Mesendoderm (in vitro differentiated cells): Measurements from ENCODE around the gene OTUD5.

ENCODE experiments used
- DNase-seq: peaks from one replicate; pipeline ENCODE4 v3.0.0; 2013
- H2AK5ac ChIP-seq: 2 replicates; pipeline ENCODE4 v1.6.1; 2013; ENCODE audit warnings: low read length, inconsistent platforms
- H2BK120ac ChIP-seq: 2 replicates; pipeline ENCODE4 v1.6.1; 2013; ENCODE audit warnings: low read depth, mild to moderate bottlenecking, low read length, moderate library complexity, mixed read lengths
- H2BK15ac ChIP-seq: replicated peaks from 2 replicates; pipeline ENCODE4 v1.6.1; 2013; ENCODE audit warnings: low read depth, mild to moderate bottlenecking, moderate library complexity
- H2BK5ac ChIP-seq: 2 replicates; pipeline ENCODE4 v1.6.1; 2013; ENCODE audit warnings: low read length, inconsistent platforms
- H3K18ac ChIP-seq: 2 replicates; pipeline ENCODE4 v1.6.1; 2013; ENCODE audit warnings: mild to moderate bottlenecking, low read length, mixed read lengths
- H3K23ac ChIP-seq: one replicate; pipeline ENCODE4 v1.6.1; 2013; ENCODE audit warnings: low read length
- H3K27ac ChIP-seq: 2 replicates; pipeline ENCODE4 v1.5.1; 2013; ENCODE audit warnings: low read depth, mild to moderate bottlenecking, inconsistent platforms, low read length, moderate library complexity
- H3K27me3 ChIP-seq: 2 replicates; pipeline ENCODE4 v1.6.1; 2013; ENCODE audit warnings: low read length, control low read depth, mild to moderate bottlenecking, inconsistent platforms; ENCODE audit not compliant: insufficient read depth, poor library complexity
- H3K36me3 ChIP-seq: 2 replicates; pipeline ENCODE4 v1.6.1; 2013; ENCODE audit warnings: low read length, inconsistent platforms; ENCODE audit not compliant: control insufficient read depth, insufficient read depth
- H3K4ac ChIP-seq: one replicate; pipeline ENCODE4 v1.6.1; 2013; ENCODE audit warnings: low read depth, mild to moderate bottlenecking, low read length, moderate library complexity
- H3K4me1 ChIP-seq: 2 replicates; pipeline ENCODE4 v1.6.1; 2013; ENCODE audit warnings: low read depth, low read length, inconsistent platforms; ENCODE audit not compliant: control insufficient read depth
- H3K4me2 ChIP-seq: 2 replicates; pipeline ENCODE4 v1.6.1; 2013; ENCODE audit warnings: low read length
- H3K4me3 ChIP-seq: 2 replicates; pipeline ENCODE4 v1.5.1; 2013; ENCODE audit warnings: mild to moderate bottlenecking, low read length
- H3K56ac ChIP-seq: one replicate; pipeline ENCODE4 v1.6.1; 2013; ENCODE audit warnings: low read length
- H3K79me1 ChIP-seq: 2 replicates; pipeline ENCODE4 v1.6.1; 2013; ENCODE audit warnings: low read length, inconsistent platforms
- H3K79me2 ChIP-seq: 2 replicates; pipeline ENCODE4 v1.6.1; 2013; ENCODE audit warnings: mild to moderate bottlenecking, low read length; ENCODE audit not compliant: control insufficient read depth, insufficient read depth
- H3K9ac ChIP-seq: 2 replicates; pipeline ENCODE4 v1.6.1; 2013; ENCODE audit warnings: low read length, inconsistent platforms
- H4K5ac ChIP-seq: one replicate; pipeline ENCODE4 v1.6.1; 2013; ENCODE audit warnings: low read length
- H4K8ac ChIP-seq: one replicate; pipeline ENCODE4 v1.6.1; 2013; ENCODE audit warnings: low read depth, mild to moderate bottlenecking, control low read depth, low read length, moderate library complexity
- WGBS: extraction: QIAGEN DNeasy Blood & Tissue Kit; methylation state at CpG from one replicate; pipeline ENCODE4 v1.1.7; 2013; ENCODE audit warnings: low lambda C conversion rate, missing lambda C conversion rate; ENCODE audit not compliant: insufficient coverage; ENCODE audit errors: extremely low coverage; 5-methylcytosine and 5-hydroxymethylcytosine counted together

OTUD5 gene

DNA sequence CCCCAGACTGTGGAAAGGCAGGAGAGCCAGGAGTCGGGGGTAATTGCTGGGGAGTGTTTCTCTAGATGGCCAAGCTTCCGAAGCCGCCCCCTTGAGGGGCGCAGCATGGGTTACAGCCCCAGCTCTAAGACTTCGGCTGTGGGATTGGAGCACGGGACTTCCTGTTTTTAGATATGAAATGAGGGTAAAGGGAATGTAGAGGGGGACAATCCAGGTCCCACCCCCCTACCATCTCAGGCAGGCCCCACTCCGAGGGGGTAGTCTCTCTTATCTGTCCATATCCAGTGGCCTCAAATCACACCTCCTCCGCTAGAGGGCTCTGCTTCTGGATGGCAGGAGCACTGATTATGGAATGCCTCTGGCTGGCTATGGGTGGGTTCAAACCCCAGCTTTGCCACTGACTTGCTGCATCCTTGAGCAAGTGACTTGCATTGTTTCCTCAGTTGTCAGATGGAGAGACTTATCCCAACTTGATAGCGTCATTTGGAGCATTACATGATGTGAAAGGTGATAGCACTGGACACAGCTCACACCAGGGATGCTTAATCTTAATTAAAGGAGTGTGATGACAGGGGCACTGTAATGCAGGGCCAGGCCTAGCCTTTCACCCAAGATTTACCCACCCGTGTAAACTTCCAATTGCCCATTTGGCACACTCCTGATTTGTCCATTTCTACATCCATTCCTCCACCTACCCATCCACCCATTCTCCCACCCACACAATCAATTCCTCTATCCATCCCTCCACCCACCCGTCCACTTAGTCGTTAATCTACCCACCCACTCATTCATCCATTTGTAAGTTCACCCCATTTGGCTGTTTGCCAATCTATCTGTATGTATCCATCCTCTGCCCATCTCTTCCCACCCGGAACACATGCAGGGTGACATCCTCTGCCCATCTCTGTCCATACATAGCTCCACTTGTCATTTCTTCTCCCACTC lies 15.1 kb upstream of the OTUD5 start:
- no peaks in the 10 kb centered on the region for H3K79me2 ChIP-seq
- H2BK5ac ChIP-seq: no peak overlapping the region
- H4K5ac ChIP-seq: no peak overlapping the region
- peak overlapping the region; percentile 25 for H3K4me3 ChIP-seq
- no peak overlapping the region for H3K23ac ChIP-seq
- no peaks in the 10 kb centered on the region for H3K4me1 ChIP-seq
- no peak overlapping the region for H3K27ac ChIP-seq
- no peaks in the 10 kb centered on the region for H3K27me3 ChIP-seq
- no peak overlapping the region for H4K8ac ChIP-seq
- H3K79me1 ChIP-seq: no peaks in the 10 kb centered on the region
- H3K4ac ChIP-seq: peak overlapping the region; percentile 48
- H3K36me3 ChIP-seq: no peaks in the 10 kb centered on the region
- H3K4me2 ChIP-seq: peak overlapping the region; percentile 62
- peak overlapping the region; percentile 34 for H3K18ac ChIP-seq
- H3K9ac ChIP-seq: peak overlapping the region; percentile 64
- peak overlapping the region; percentile 70 for H3K56ac ChIP-seq
- H2BK15ac ChIP-seq: no peak overlapping the region
- WGBS: no CpG with 5 or more reads among the region's 13 CpGs
- peak; percentile 74 for DNase-seq
- no peak overlapping the region for H2AK5ac ChIP-seq
- no peak overlapping the region for H2BK120ac ChIP-seq

GRCh38 chrX:48971249-48972219 lies 14.1 kb upstream of the OTUD5 start, which contains the start of gene KCND1:
Gene KCND1, minus strand, starts transcription at chrX:48971844. Its CDS starts 1,573 bp downstream, at chrX:48970271.
- peak within 1 kb of the TSS; percentile 70 for H3K56ac ChIP-seq
- peak within 1 kb of the TSS; percentile 62 for H3K4me2 ChIP-seq
- no CpG with 5 or more reads among the region's 28 CpGs for WGBS
- no peaks in the 10 kb centered on the region for H3K27me3 ChIP-seq
- peak within 1 kb of the TSS; percentile 34 for H3K18ac ChIP-seq
- peak within 1 kb of the TSS; percentile 48 for H3K4ac ChIP-seq
- no peaks in the 10 kb centered on the region for H3K4me1 ChIP-seq
- no peaks in the 10 kb centered on the region for H3K36me3 ChIP-seq
- H4K5ac ChIP-seq: no peak within 1 kb of the TSS
- H2BK15ac ChIP-seq: no peak within 1 kb of the TSS
- no peaks in the 10 kb centered on the region for H3K79me1 ChIP-seq
- H2BK120ac ChIP-seq: no peak within 1 kb of the TSS
- H3K9ac ChIP-seq: peak within 1 kb of the TSS; percentile 64
- DNase-seq: peak; percentile 71
- no peaks in the 10 kb centered on the region for H3K79me2 ChIP-seq
- H2BK5ac ChIP-seq: no peak within 1 kb of the TSS
- no peak within 1 kb of the TSS for H4K8ac ChIP-seq
- H3K27ac ChIP-seq: no peak within 1 kb of the TSS
- no peak within 1 kb of the TSS for H2AK5ac ChIP-seq
- H3K23ac ChIP-seq: no peak within 1 kb of the TSS
- H3K4me3 ChIP-seq: peak within 1 kb of the TSS; percentile 25

DNA sequence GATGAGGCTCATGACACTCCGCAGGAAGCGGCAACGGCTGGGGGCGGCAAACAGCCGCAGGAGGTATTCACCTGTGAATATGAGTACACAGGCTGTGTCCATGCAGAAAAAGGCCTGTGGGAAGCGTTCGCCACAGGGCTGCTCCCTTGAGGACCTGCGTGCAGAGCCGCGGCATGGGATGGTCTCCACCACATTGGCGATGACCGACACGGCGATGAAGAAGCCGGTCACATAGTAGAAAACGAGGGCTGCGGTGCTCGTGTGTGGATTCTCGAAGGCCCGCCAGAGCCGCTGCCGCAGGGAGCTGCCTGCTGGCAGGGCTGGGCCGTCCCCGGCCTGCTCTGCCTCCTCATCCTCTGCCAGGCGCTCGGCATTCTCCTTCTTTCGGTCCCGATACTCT lies 12.1 kb upstream of the OTUD5 start:
- Histone ChIP-seq H3K56ac (no peak overlapping the region), H2BK15ac (no peak overlapping the region), H2BK120ac (no peak overlapping the region), H3K18ac (no peak overlapping the region), H3K9ac (no peak overlapping the region), H3K27me3 (no peaks in the 10 kb centered on the region), H3K23ac (no peak overlapping the region), H3K27ac (no peak overlapping the region), H4K8ac (no peak overlapping the region), H3K79me1 (no peaks in the 10 kb centered on the region), H2BK5ac (no peak overlapping the region), H3K4me1 (no peaks in the 10 kb centered on the region), H3K4me2 (no peak overlapping the region), H3K4ac (no peak overlapping the region), H3K79me2 (no peaks in the 10 kb centered on the region), H3K36me3 (no peaks in the 10 kb centered on the region), H2AK5ac (no peak overlapping the region), H3K4me3 (no peak overlapping the region), H4K5ac (no peak overlapping the region)
- DNase-seq: no peak
- no CpG with 5 or more reads among the region's 28 CpGs for WGBS

GRCh38 chrX:48968377-48968776 lies 11.0 kb upstream of the OTUD5 start:
- no peaks in the 10 kb centered on the region for H3K4me1 ChIP-seq
- WGBS: no CpG with 5 or more reads among the region's 1 CpG
- H2BK5ac ChIP-seq: no peak overlapping the region
- H3K4ac ChIP-seq: no peak overlapping the region
- no peaks in the 10 kb centered on the region for H3K79me1 ChIP-seq
- no peak for DNase-seq
- no peak overlapping the region for H3K23ac ChIP-seq
- H2BK15ac ChIP-seq: no peak overlapping the region
- no peak overlapping the region for H3K9ac ChIP-seq
- no peak overlapping the region for H2AK5ac ChIP-seq
- no peak overlapping the region for H2BK120ac ChIP-seq
- no peaks in the 10 kb centered on the region for H3K27me3 ChIP-seq
- H3K79me2 ChIP-seq: no peaks in the 10 kb centered on the region
- H4K8ac ChIP-seq: no peak overlapping the region
- no peaks in the 10 kb centered on the region for H3K36me3 ChIP-seq
- H3K4me2 ChIP-seq: no peak overlapping the region
- H3K56ac ChIP-seq: no peak overlapping the region
- H3K27ac ChIP-seq: no peak overlapping the region
- H3K4me3 ChIP-seq: no peak overlapping the region
- H4K5ac ChIP-seq: no peak overlapping the region
- H3K18ac ChIP-seq: no peak overlapping the region

GRCh38 chrX:48966796-48967579 lies 9.6 kb upstream of the OTUD5 start:
- Histone ChIP-seq H2BK120ac (no peak overlapping the region), H4K5ac (no peak overlapping the region), H3K4me3 (no peak overlapping the region), H3K18ac (no peak overlapping the region), H3K56ac (no peak overlapping the region), H3K27me3 (no peaks in the 10 kb centered on the region), H3K79me1 (no peaks in the 10 kb centered on the region), H3K9ac (no peak overlapping the region), H2BK5ac (no peak overlapping the region), H4K8ac (no peak overlapping the region), H3K27ac (no peak overlapping the region), H2BK15ac (no peak overlapping the region), H3K36me3 (no peaks in the 10 kb centered on the region), H3K23ac (no peak overlapping the region), H3K79me2 (no peaks in the 10 kb centered on the region), H3K4me1 (no peaks in the 10 kb centered on the region), H3K4me2 (no peak overlapping the region), H2AK5ac (no peak overlapping the region), H3K4ac (no peak overlapping the region)
- WGBS: no CpG with 5 or more reads among the region's 15 CpGs
- no peak for DNase-seq
